Left lung (tissue), 10 donors: ENCODE measurements around the gene GNS. TPM values are rescaled to one million over a fixed set of nuclear protein-coding genes. Genes with fewer than 3 reads are reported as not detected.
A peak's percentile ranks its signal among the peaks of the same experiment; 100 is the strongest.

Experiments
- ATAC-seq: fragments of 200-7000 bp; cut with Tn5 transposase; one replicate; pipeline ENCODE4 v1.9.1; 2020; ENCODE audit warnings: moderate library complexity
- DNase-seq, 4 donors: peaks; one replicate each; pipeline ENCODE4 v3.0.0-alpha.2; 2013 to 2020
- H3K27ac ChIP-seq, 2 donors: fragments of 200-600 bp; sonication (generic) in 1 of 2; one replicate each; pipeline versions ENCODE4 v1.5.0 to v1.8.0; 2020 to 2021
- H3K27me3 ChIP-seq, 2 donors: fragments of 200-600 bp; sonication (generic) in 1 of 2; one replicate each; pipeline versions ENCODE4 v1.5.0 to v1.8.0; 2020 to 2021
- H3K36me3 ChIP-seq, 2 donors: fragments of 200-600 bp; sonication (generic) in 1 of 2; one replicate each; pipeline versions ENCODE4 v1.5.0 to v1.8.0; 2020 to 2021
- H3K4me1 ChIP-seq, 2 donors: fragments of 200-600 bp; one replicate each; pipeline ENCODE4 v1.8.0; 2021
- H3K4me3 ChIP-seq, 2 donors: fragments of 200-600 bp; sonication (generic) in 1 of 2; one replicate each; pipeline versions ENCODE4 v1.5.0 to v1.8.0; 2020 to 2021; ENCODE audit warnings: mild to moderate bottlenecking in 1 of 2
- H3K9me3 ChIP-seq, 2 donors: fragments of 200-600 bp; sonication (generic) in 1 of 2; one replicate each; pipeline versions ENCODE4 v1.5.0 to v1.8.0; 2020 to 2021
- intact Hi-C, 2 donors: fragments of 100-400 bp; cut with DNase I; formaldehyde crosslinking; loops; one replicate each; pipeline versions ENCODE4 v1.11.2 to v1.14.2; 2022
- polyA plus RNA-seq, 6 donors: library from polyadenylated mRNA; unstranded; fragments of 120-200 nt; gene quantifications; one replicate each; pipeline ENCODE4 v1.2.1, GENCODE V29; 2013; ENCODE audit not compliant: insufficient read length in 6 of 6
- total RNA-seq, 2 donors: library from RNA; stranded (reverse); fragmentation: NEBNext Ultra II Directional; extraction: Animal tissue kit (Norgen Biotek cat#: 25700); gene quantifications; one replicate each; pipeline ENCODE4 v1.2.1, GENCODE V29; 2021
- TF ChIP-seq, protein P1 (sequence below), 2 donors: fragments of 200-600 bp; sonication (generic) in 1 of 2; IDR thresholded peaks; one replicate each; pipeline versions ENCODE4 v1.5.0 to v1.8.0; 2021; ENCODE audit warnings: antibody characterized with exemption in 2 of 2
- donor health status: DM: no; HTN: yes; CAD: no.
- donor health status: DM: no; HTN: no; CAD: no.

GNS gene
- total and polyA plus RNA-seq, 8 donors = 77.3 to 196 (median 96.0) TPM

DNA sequence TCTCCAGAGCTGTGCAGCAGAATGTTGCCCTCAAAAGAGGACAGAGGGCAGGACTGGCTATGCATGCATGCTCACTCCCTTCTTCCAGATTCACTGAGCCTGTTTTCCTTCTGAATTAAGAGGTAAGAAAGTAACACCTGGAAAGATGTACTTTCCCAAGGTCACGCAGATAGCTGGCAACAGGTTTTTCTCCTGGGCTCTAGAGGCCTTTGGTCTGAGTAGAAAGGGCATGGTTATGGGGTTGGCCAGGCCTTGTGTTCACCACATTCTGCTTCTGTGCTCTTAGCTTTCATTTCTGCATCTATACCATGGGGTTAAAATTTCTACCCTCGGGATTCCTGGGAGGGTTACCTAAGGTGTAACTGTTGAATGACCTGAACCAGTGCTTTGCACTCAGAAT is 91.4 kb downstream of the GNS start:
- intact Hi-C loops = no loop called here
- TF ChIP-seq, protein P1, sequence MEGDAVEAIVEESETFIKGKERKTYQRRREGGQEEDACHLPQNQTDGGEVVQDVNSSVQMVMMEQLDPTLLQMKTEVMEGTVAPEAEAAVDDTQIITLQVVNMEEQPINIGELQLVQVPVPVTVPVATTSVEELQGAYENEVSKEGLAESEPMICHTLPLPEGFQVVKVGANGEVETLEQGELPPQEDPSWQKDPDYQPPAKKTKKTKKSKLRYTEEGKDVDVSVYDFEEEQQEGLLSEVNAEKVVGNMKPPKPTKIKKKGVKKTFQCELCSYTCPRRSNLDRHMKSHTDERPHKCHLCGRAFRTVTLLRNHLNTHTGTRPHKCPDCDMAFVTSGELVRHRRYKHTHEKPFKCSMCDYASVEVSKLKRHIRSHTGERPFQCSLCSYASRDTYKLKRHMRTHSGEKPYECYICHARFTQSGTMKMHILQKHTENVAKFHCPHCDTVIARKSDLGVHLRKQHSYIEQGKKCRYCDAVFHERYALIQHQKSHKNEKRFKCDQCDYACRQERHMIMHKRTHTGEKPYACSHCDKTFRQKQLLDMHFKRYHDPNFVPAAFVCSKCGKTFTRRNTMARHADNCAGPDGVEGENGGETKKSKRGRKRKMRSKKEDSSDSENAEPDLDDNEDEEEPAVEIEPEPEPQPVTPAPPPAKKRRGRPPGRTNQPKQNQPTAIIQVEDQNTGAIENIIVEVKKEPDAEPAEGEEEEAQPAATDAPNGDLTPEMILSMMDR (IDR thresholded peaks at IDR 0.05) = no peak
- no peak for ATAC-seq

DNA sequence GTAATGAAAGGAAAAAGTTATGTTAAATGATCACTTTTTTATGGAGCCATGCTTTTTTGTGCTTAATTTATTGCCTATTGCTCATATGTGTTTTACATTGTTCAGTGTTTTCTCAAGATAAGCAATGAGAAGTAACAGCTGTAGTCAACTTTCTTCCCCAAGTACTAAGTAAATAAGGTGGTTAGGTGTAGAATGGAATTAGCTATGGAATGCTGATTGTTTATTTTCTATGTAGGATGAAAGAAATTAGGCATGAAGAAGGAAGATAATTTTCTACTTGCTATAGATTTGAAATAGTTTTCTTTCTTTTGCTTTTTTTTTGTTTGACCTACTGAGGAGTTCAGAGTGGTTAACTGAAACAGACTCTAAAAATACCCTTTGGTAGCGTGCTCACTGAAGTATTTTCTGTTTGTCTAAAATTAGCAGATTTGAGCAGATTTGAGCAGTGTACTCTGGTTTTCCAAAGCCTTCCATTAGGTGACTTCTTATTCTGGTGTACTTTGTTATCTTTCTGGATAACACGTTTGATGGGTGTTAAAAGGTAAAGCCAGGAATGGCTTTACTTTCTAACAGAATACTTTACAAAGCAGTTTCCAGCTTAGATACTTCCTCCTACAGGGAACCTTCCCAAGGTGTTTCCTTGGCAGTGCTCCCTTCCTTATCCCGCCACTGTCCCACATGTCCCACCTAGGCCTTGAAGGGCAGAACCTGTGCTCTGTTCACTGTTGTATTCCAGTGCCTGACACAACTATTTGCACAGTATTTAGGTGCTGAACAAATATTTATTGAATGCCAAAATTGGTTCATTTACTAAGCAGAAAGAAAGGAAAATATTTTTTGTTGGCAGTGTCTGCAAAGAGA is 92.9 kb downstream of the GNS start:
- no peaks in the 10 kb centered on the region for H3K9me3 ChIP-seq
- no peak overlapping the region for H3K4me3 ChIP-seq
- no peak for DNase-seq
- peak; percentile 61 for ATAC-seq
- H3K36me3 ChIP-seq = no peaks in the 10 kb centered on the region
- intact Hi-C loops = no loop called here
- peak overlapping the region; percentile 65 to 82 for H3K27ac ChIP-seq
- H3K4me1 ChIP-seq = peaks cover 43 to 88% of the 10 kb centered on the region in 2 donors
- TF ChIP-seq, protein P1 (IDR thresholded peaks at IDR 0.05) = no peak
- H3K27me3 ChIP-seq = no peaks in the 10 kb centered on the region

More for the DNA sequence above, 91.4 kb downstream of the GNS start:
- Histone ChIP-seq H3K27ac (peak overlapping the region in 1 of 2 donors; percentile 81), H3K27me3 (no peaks in the 10 kb centered on the region), H3K36me3 (no peaks in the 10 kb centered on the region), H3K9me3 (no peaks in the 10 kb centered on the region), H3K4me3 (no peak overlapping the region), H3K4me1 (peaks cover 56 to 97% of the 10 kb centered on the region in 2 donors)
- DNase-seq = no peak

DNA sequence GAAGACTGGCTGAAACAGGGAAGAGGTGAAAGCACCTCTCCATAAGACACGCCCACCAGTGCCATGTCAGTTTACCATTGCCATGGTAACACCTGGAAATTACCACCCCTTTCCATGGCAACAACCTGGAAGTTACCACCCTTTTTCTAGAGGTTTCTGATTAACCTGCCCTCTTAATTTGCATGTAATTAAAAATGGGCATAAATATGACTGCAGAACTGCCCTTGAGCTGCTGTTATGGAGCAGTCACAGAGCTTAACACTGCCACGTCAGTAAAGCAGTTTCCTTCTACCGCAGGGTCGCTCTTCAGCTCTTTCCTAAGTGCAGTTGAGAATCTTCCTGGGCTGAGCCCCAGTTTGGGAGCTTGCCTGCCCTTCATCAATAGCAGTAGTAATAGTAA is 93.7 kb downstream of the GNS start:
- ATAC-seq (peak; percentile 46), DNase-seq (no peak)
- Histone ChIP-seq H3K36me3 (no peaks in the 10 kb centered on the region), H3K9me3 (no peaks in the 10 kb centered on the region), H3K4me3 (no peak overlapping the region), H3K27ac (peak overlapping the region; percentile 65 to 82), H3K27me3 (no peaks in the 10 kb centered on the region), H3K4me1 (peaks cover 35 to 87% of the 10 kb centered on the region in 2 donors)
- intact Hi-C loops = no loop called here
- TF ChIP-seq, protein P1 (IDR thresholded peaks at IDR 0.05) = no peak

Other genes with a start within 250 kb of the GNS start
- 10 to 100 TPM; 74.5 to 90.2 TPM for gene RASSF3, start 148.9 kb downstream of the GNS start, total RNA-seq
- gene RASSF3, start 148.9 kb downstream of the GNS start, polyA plus RNA-seq = 10 to 100 TPM; 30.3 to 38.0 (median 33.5) TPM
- gene TBC1D30, start 65.2 kb upstream of the GNS start, total RNA-seq = 10 to 100 TPM in 1 of 2 donors, 1 to 10 TPM in 1; 9.9 to 15.8 TPM
- 10 to 100 TPM in 3 of 6 donors, 1 to 10 TPM in 3; 4.3 to 13.5 (median 10.1) TPM for gene TBC1D30, start 65.2 kb upstream of the GNS start, polyA plus RNA-seq